ENCODE measurements around the gene HYCC2.

GRCh38 chr2:201100497-201100896 lies 29.0 kb upstream of the HYCC2 start:
- TF ChIP-seq CTCF (IDR thresholded peaks at IDR 0.05; ENCODE audit: low read depth, low read length, poor library complexity, severe bottlenecking) (no peak), EZH2phosphoT487 (IDR thresholded peaks at IDR 0.05; ENCODE audit: borderline replicate concordance, low read length) (no peak)

Measured in DOHH2 (cell line).